H1 (cell line): Measurements from ENCODE around the gene FBN1. TPM values are rescaled to one million over a fixed set of nuclear protein-coding genes. Genes with fewer than 3 reads are reported as not detected.

Source experiments
- ASH2L ChIP-seq: fragments of 200-600, 300-600 bp; sonication (generic); IDR thresholded peaks from one replicate; pipeline ENCODE4 v1.7.1; 2017; ENCODE audit warnings: low read length
- CTBP2 ChIP-seq: IDR thresholded peaks from 2 replicates; pipeline ENCODE4 v1.7.0; 2011; ENCODE audit warnings: borderline replicate concordance, mild to moderate bottlenecking, moderate library complexity, mixed read lengths, low read length; ENCODE audit not compliant: insufficient read depth, insufficient read length
- HDAC6 ChIP-seq: IDR thresholded peaks from one replicate; pipeline ENCODE4 v1.7.1; 2012; ENCODE audit warnings: low read depth, mild to moderate bottlenecking, inconsistent platforms, low read length, moderate library complexity
- SP2 ChIP-seq: IDR thresholded peaks from 2 replicates; pipeline ENCODE4 v1.6.1; 2012; ENCODE audit warnings: mild to moderate bottlenecking, low read length, inconsistent platforms
- SUZ12 ChIP-seq: fragments of 200-600 bp; sonication (generic); IDR thresholded peaks from 2 replicates; pipeline ENCODE4 v1.6.1; 2012; ENCODE audit warnings: mild to moderate bottlenecking, inconsistent platforms, low read length, moderate library complexity, mixed read lengths
- polyA plus RNA-seq, 7 experiments: library from polyadenylated mRNA; depleted of rRNA in 3 of 7; stranded (reverse) in 5 of 7; unstranded in 2 of 7; fragments of >200 nt in 5 of 7; fragments of 200-250 nt in 2 of 7; gene quantifications; 1 replicate in 5 of 7; 2 replicates in 1 of 7; 4 replicates in 1 of 7; pipeline versions ENCODE4 v1.2.1 to v1.2.3, GENCODE V29; 2011 to 2013; ENCODE audit warnings: missing spikeins in 2 of 7, mixed read lengths in 2 of 7
- total RNA-seq: library from RNA; stranded (reverse); fragmentation: NEBNext Ultra II Directional; extraction: Animal tissue kit (Norgen Biotek cat#: 25700); gene quantifications from 2 replicates; pipeline ENCODE4 v1.2.1, GENCODE V29; 2021

The FBN1 gene
- total and polyA plus RNA-seq, 2 of the 8 experiments (the other 6 are each of a cell fraction or from before 2014, with no cell fraction given), result 3.0 to 4.0 TPM

- TF ChIP-seq CTBP2, result no peak
- TF ChIP-seq SP2, result no peak
- no peak for TF ChIP-seq SUZ12
- no peak for TF ChIP-seq ASH2L
- no peak for TF ChIP-seq HDAC6
Measured at GRCh38 chr15:48494631-48495030, 150.9 kb downstream of the FBN1 start (continued).
